NOMO-1 treated with dmso at 0.1 percent for 144 hours (cell line): ENCODE data around the gene CPLX4.

Experiments used
- DNase-seq: peaks from one replicate; lab custom pipeline; 2025; ENCODE audit not compliant: unreplicated experiment; lab: John Stamatoyannopoulos, UW

CPLX4 gene

GRCh38 chr18:59308248-59308937 is 10.1 kb downstream of the CPLX4 start:
- peak; percentile 15 for DNase-seq

DNA sequence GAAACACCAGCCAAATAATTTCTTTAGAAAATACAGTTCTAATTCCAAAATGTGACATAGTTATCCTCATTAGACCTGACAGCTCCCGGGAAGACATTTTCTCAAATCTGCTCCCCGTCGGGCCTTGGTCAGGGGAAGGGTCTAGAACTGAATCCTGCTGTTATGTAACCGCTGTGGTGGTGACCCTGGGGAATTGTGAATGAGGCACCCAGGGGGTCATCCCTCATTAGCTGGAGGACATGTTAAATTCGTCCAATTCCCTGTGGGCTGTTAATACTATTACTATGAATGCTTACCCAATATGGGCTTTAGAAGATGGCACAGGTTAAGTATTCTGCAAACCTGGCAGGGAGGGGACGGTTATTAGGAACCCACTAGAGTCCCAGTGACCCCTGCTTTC is 11.8 kb downstream of the CPLX4 start:
- no peak for DNase-seq

- DNase-seq = no peak
These were observed 13.2 kb downstream of the CPLX4 start for GRCh38 chr18:59305295-59305694.

GRCh38 chr18:59303656-59304195 is 14.7 kb downstream of the CPLX4 start:
- no peak for DNase-seq

DNA sequence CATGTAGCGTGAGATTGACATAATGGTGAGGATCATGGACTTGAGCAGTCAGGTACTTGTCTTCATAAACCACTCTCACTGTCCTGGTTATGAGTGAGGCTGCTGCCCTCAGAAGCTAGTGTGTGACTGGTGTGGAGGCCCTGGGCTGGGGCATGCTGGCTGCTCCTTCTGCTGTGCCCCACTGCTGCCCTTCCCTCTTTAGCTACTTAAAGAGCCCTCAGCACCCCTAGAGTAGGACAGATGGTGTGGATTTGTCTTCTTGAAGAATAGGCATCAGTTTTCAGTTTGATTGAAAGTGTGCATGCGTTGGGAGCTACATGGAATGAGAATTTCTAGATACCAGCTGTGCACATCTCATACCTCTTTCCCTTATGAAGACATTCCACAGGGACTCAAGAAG is 15.4 kb downstream of the CPLX4 start:
- no peak for DNase-seq

DNA sequence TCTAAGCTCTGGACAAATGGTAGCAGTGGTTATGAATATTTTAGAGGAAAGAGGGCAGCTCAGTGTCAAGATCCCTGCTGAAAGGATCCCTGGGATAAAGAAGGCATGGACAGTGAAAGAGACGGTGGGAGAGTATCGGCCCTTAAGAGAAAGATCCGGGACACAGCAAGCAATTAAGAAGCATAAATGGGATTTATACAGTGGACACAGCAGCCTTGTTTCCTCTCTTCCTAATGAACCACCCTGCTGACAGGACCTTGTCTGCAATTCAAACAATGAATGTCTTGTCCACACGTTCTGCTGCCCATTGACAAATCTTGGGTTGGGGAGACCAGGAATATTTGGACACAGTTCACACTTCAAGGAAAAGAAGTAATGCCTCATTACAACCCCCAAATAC is 16.5 kb downstream of the CPLX4 start:
- DNase-seq = no peak

- no peak for DNase-seq
These were observed 17.7 kb downstream of the CPLX4 start for GRCh38 chr18:59300676-59301285.

- no peak for DNase-seq
These were observed 19.6 kb downstream of the CPLX4 start for GRCh38 chr18:59298871-59299270.

DNA sequence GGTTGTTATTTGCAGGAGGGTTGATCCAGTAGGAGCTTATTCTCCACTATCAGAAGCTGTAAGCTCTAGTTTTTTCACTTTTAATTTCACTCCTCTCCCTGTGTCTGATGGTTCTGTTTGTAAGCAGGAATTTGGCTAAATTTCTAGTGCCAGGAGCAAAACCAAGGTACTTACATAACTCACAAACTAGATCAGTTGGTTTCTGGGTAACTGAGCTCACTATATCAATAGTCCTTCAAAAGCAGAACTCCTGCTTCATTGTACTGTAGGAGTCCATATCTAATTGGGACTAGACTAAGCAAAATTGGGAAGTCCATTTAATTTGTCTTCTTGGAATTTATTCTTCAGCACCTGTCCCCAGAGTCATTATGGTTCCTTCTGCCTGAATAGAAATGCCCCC is 25.1 kb downstream of the CPLX4 start:
- no peak for DNase-seq

DNA sequence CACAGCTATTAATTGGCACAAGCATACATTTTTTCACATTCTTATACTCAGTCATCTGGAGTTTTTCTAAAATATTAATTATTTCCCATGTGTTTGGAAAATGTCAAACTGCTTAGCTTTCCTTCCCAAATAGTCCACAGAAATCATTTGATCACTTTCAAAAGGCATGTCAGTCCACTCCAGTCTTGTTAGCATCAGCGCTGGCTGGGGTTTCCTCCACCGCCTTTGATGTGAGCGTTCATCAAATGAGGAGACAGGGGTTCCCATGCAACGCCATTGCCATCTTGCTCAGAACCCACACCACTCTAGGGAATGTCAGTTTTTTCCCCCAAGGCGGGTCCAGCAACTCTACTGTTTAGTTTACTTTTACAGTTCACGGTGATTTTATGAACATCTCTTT is 32.1 kb downstream of the CPLX4 start:
- no peak for DNase-seq

DNA sequence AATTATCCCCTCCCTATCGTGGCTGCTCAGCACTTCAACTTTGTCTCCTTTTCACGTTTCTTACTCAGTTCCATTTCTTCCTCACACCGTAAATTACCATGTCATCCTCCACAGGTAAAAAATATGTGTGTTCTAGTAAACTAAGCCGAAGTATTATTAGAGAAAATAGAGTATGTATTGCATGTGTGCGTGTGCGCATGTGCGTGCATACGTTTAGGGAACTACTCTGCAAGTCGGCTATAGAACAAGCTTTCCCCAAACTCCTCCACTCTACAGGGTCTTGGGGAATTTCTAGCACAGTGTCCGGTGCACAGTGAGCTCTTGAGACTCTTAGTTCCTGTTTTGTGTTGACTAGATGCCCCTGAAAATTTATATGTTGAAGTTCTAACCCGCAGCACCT is 36.1 kb downstream of the CPLX4 start:
- no peak for DNase-seq

- DNase-seq = no peak
These were observed 38.7 kb downstream of the CPLX4 start for GRCh38 chr18:59279722-59280121.

DNA sequence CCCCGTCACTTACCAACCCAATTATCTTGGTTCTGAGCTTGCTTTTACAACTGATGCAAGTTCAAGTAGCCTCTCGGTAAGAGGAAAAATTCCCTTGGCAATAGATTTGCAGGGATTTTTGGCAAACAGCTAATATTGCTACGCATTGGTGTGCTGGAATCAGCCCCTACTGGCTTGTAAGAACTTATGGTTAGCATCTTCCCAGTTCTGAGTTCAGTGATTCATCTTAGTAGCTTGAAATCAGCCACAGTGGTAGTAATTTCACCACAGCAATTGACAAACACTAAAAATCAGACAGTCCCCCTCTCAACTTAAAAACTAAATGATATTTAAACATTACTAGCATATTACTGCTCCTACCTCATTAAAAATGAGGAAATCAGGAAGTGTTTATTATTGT is 39.3 kb downstream of the CPLX4 start:
- no peak for DNase-seq

DNA sequence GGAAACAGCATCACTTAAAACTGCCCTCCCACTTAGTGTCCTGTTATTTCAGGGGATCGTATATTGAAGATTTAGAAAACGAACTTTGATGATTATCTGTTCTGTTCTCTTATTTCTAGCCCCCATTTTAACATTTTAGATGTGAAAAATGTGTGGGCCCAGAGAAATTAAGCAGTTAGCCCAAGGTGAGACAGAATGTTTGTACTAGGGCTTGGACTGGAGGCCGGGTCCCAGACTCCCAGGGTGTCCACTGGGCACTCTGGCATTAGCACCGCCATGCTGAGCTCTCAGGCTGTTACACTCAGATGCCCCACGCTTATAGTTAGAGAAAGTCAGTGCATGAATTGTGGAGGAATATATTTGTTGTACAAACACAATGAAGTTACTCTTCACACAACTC is 39.7 kb downstream of the CPLX4 start:
- no peak for DNase-seq

- DNase-seq = no peak
These were observed 42.4 kb downstream of the CPLX4 start for GRCh38 chr18:59276047-59276446.

DNA sequence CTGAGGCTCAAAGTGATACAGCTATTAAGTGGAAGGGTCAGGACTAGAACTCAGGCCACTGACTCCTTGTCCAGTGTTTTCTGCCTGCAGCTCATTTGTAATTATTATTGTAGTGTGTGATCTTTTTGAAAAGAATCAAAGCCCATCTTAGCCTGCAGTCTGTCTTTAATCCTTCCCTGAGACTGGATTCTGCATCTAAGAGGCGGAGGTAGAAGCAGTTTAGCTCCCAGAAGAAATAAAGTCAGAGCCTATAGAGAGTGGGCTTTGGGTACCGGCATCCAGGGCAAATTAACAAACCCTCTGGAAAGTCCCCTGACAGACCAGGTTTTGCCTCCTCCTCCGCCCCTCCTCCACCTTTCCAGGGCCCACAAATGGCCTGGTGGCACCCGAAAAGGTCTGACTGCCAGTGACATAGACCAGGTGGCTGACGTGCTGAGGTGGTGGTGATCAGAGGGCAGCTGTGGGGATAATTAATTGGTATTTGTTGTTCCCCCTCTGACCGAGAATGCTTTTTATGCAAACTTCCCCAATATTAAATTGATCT is 43.0 kb downstream of the CPLX4 start:
- DNase-seq = no peak

DNA sequence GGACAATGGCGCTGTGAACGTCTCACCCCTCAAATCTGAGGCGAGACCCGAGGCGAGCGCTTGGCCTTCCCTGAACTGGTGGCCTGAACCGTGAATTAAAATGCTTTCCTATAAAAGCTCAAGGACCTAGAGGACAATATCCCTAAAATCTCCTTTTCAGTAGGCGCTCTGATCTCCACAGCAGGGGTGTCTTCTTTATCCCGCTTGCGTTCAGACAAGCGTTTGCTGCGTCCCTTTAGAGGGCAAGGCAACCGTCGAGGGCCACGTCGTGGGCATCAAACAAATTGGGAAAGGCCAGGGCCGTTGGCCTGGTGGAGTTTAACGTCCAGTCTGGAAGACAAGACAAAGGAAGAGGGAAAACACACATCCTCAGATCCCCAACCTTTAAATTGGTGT is 43.9 kb downstream of the CPLX4 start:
- no peak for DNase-seq

GRCh38 chr18:59273759-59274532 is 44.5 kb downstream of the CPLX4 start:
- DNase-seq = no peak

GRCh38 chr18:59272891-59273758 is 45.3 kb downstream of the CPLX4 start, which contains the start of gene RAX:
RAX (minus strand) TSS chr18:59273454; CDS start chr18:59273206, 248 bp downstream.
- DNase-seq = no peak

DNA sequence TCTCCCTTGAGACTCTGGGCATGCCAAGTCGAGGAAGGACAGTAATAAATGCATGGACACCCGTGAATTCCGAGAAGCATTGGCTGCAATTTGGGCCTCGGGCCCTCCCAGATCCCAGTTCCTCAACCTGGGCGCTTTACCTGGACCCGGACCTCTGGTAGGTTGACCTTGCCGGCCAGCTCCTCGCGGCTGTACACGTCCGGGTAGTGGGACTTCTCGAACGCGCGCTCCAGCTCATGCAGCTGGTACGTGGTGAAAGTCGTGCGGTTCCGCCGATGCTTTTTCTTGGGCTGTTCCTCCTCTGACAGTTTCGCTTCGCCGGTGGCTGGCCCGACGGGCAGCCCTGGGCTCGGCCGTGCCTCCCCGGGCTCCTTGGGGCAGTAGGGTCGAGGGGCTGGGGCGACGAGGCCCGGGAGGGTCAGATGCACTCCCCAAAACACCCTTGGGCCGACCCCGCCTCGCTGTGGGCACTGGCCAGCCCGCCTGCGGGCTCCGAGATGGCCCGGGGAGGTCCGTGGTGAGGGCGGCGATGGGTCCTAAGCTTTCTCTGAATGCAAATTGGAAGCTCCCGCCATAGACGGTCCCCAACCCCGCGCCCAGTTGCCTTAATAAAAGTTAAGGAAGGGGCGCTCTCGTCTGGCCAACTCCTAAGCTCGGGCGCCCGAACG is 46.1 kb downstream of the CPLX4 start:
- no peak for DNase-seq
